GM23248 (cell line): ENCODE data around the gene PPDPF. TPM values are rescaled to one million over a fixed set of nuclear protein-coding genes. Genes with fewer than 3 reads are reported as not detected.
"Not testable (repeated sequence)": the region's sequence is repeated elsewhere in the genome, so short reads cannot be mapped to it uniquely, and the experiment has no call there.

ENCODE experiments used
- DNase-seq: peaks from one replicate; pipeline ENCODE4 v3.0.0-alpha.2; 2015
- H2AFZ ChIP-seq: fragments of 200-600 bp; sonication (generic); 2 replicates; pipeline ENCODE4 v1.6.1; 2016; ENCODE audit warnings: antibody characterized with exemption
- H3F3A ChIP-seq: fragments of 200-600 bp; sonication (generic); 2 replicates; pipeline ENCODE4 v1.6.1; 2016; ENCODE audit warnings: mild to moderate bottlenecking, antibody characterized with exemption, mixed run types; ENCODE audit not compliant: insufficient read depth
- H3K27ac ChIP-seq: fragments of 200-600 bp; sonication (generic); 2 replicates; pipeline ENCODE4 v1.5.1; 2016; ENCODE audit warnings: mild to moderate bottlenecking
- H3K27me3 ChIP-seq: fragments of 200-600 bp; sonication (generic); replicated peaks from 2 replicates; pipeline ENCODE4 v1.6.1; 2016; ENCODE audit warnings: mild to moderate bottlenecking; ENCODE audit not compliant: insufficient read depth
- H3K36me3 ChIP-seq: fragments of 200-600 bp; sonication (generic); 2 replicates; pipeline ENCODE4 v1.6.1; 2016; ENCODE audit warnings: low read depth, mild to moderate bottlenecking
- H3K4me1 ChIP-seq: fragments of 200-600 bp; sonication (generic); 2 replicates; pipeline ENCODE4 v1.6.1; 2016; ENCODE audit warnings: mild to moderate bottlenecking; ENCODE audit not compliant: insufficient read depth
- H3K4me2 ChIP-seq: fragments of 200-600 bp; sonication (generic); one replicate; pipeline ENCODE4 v1.6.1; 2016; ENCODE audit warnings: mild to moderate bottlenecking; ENCODE audit not compliant: unreplicated experiment
- H3K4me3 ChIP-seq: fragments of 200-600 bp; sonication (generic); 2 replicates; pipeline ENCODE4 v1.5.1; 2016; ENCODE audit warnings: mild to moderate bottlenecking
- H3K79me2 ChIP-seq: fragments of 200-600 bp; sonication (generic); 2 replicates; pipeline ENCODE4 v1.6.1; 2016; ENCODE audit warnings: mild to moderate bottlenecking; ENCODE audit not compliant: insufficient read depth
- H3K9ac ChIP-seq: fragments of 200-600 bp; sonication (generic); 2 replicates; pipeline ENCODE4 v1.6.1; 2016; ENCODE audit warnings: mild to moderate bottlenecking
- H3K9me2 ChIP-seq: fragments of 200-600 bp; sonication (generic); 2 replicates; pipeline ENCODE4 v1.6.1; 2016; ENCODE audit warnings: mixed run types, mild to moderate bottlenecking, moderate library complexity; ENCODE audit not compliant: insufficient read depth
- H3K9me3 ChIP-seq: fragments of 200-600 bp; sonication (generic); one replicate; pipeline ENCODE4 v1.6.1; 2017; ENCODE audit warnings: low read depth
- H4K20me1 ChIP-seq: fragments of 200-600 bp; sonication (generic); 2 replicates; pipeline ENCODE4 v1.6.0; 2016; ENCODE audit not compliant: insufficient read depth
- EZH2 ChIP-seq: fragments of 200-600 bp; sonication (generic); IDR thresholded peaks from 2 replicates; pipeline ENCODE4 v1.6.1; 2018; ENCODE audit warnings: antibody characterized with exemption, mild to moderate bottlenecking; ENCODE audit not compliant: insufficient read depth, poor library complexity, severe bottlenecking
- EZH2phosphoT487 ChIP-seq: fragments of 200-600 bp; sonication (generic); IDR thresholded peaks from 2 replicates; pipeline ENCODE4 v1.6.1; 2018; ENCODE audit warnings: antibody characterized with exemption, moderate library complexity, mild to moderate bottlenecking, low read depth; ENCODE audit not compliant: insufficient read depth
- WGBS, 2 experiments: methylation state at CpG; one replicate each; pipeline ENCODE4 v1.1.6; 2015 to 2017; ENCODE audit warnings: low lambda C conversion rate in 2 of 2, low coverage in 1 of 2; ENCODE audit errors: missing lambda C conversion rate in 2 of 2; 5-methylcytosine and 5-hydroxymethylcytosine counted together
- in situ Hi-C: fragments of 300-500 bp; cut with MboI; formaldehyde crosslinking; loops from 2 replicates; pipeline ENCODE4 v1.15.0; 2020
- polyA plus RNA-seq: library from polyadenylated mRNA; unstranded; fragments of >200 nt; fragmentation: Nextera tagmentation; extraction: Ambion mirVana; gene quantifications from 2 replicates; pipeline ENCODE4 v1.2.1, GENCODE V29; 2016
- total RNA-seq: library from RNA; depleted of rRNA; stranded (reverse); fragments of >200 nt; shearing (Covaris generic); gene quantifications from 2 replicates; pipeline ENCODE4 v1.2.3, GENCODE V29; 2014

Gene PPDPF
- total and polyA plus RNA-seq, 2 experiments from 2014 or later = 170 to 236 TPM

GRCh38 chr20:63555661-63556381 lies 35.3 kb downstream of the PPDPF start:
- H3K9ac ChIP-seq = no peak overlapping the region
- H3K4me1 ChIP-seq = no peaks in the 10 kb centered on the region
- in situ Hi-C loops = no loop called here
- no peaks in the 10 kb centered on the region for H3K36me3 ChIP-seq
- H4K20me1 ChIP-seq = no peaks in the 10 kb centered on the region
- WGBS, 2 experiments = 92 to 94% methylated on average over 42 to 43 of the region's 45 CpGs
- no peaks in the 10 kb centered on the region for H3K79me2 ChIP-seq
- no peak overlapping the region for H3K27ac ChIP-seq
- H3K4me2 ChIP-seq = no peak overlapping the region
- no peak for TF ChIP-seq EZH2
- no peak for TF ChIP-seq EZH2phosphoT487
- 0 out of 2 replicates have a peak, but pooled peaks cover 11% of the 10 kb centered on the region for H3F3A ChIP-seq
- H3K4me3 ChIP-seq = no peak overlapping the region
- no peaks in the 10 kb centered on the region for H3K9me2 ChIP-seq
- no peak for DNase-seq
- H3K27me3 ChIP-seq = no peaks in the 10 kb centered on the region
- H3K9me3 ChIP-seq = no peaks in the 10 kb centered on the region
- no peak overlapping the region for H2AFZ ChIP-seq

- no peak overlapping the region for H3K4me2 ChIP-seq
- H3K9me3 ChIP-seq = no peaks in the 10 kb centered on the region
- 75 to 78% methylated on average over 18 to 23 of the region's 23 CpGs for WGBS, 2 experiments
- 0 out of 2 replicates have a peak, but pooled peaks cover 11% of the 10 kb centered on the region for H3F3A ChIP-seq
- H4K20me1 ChIP-seq = no peaks in the 10 kb centered on the region
- no peak overlapping the region for H3K4me3 ChIP-seq
- H2AFZ ChIP-seq = no peak overlapping the region
- H3K9me2 ChIP-seq = no peaks in the 10 kb centered on the region
- no peak overlapping the region for H3K27ac ChIP-seq
- TF ChIP-seq EZH2 = no peak
- no peak for TF ChIP-seq EZH2phosphoT487
- H3K27me3 ChIP-seq = no peaks in the 10 kb centered on the region
- no peaks in the 10 kb centered on the region for H3K79me2 ChIP-seq
- no peak overlapping the region for H3K9ac ChIP-seq
- no peak for DNase-seq
- no peaks in the 10 kb centered on the region for H3K36me3 ChIP-seq
- no peaks in the 10 kb centered on the region for H3K4me1 ChIP-seq
- in situ Hi-C loops = no loop called here
Observed at GRCh38 chr20:63556873-63557478, 36.4 kb downstream of the PPDPF start.

- H3K9ac ChIP-seq = no peak overlapping the region
- no peaks in the 10 kb centered on the region for H3K27me3 ChIP-seq
- no peaks in the 10 kb centered on the region for H3K9me2 ChIP-seq
- no peak overlapping the region for H3K4me3 ChIP-seq
- H2AFZ ChIP-seq = no peak overlapping the region
- WGBS, 2 experiments = 93 to 96% methylated on average over 6 to 19 of the region's 19 CpGs
- 0 out of 2 replicates have a peak, but pooled peaks cover 7% of the 10 kb centered on the region for H3F3A ChIP-seq
- in situ Hi-C loops = no loop called here
- H3K36me3 ChIP-seq = no peaks in the 10 kb centered on the region
- H3K27ac ChIP-seq = no peak overlapping the region
- DNase-seq = no peak
- H4K20me1 ChIP-seq = no peaks in the 10 kb centered on the region
- H3K4me2 ChIP-seq = no peak overlapping the region
- H3K9me3 ChIP-seq = no peaks in the 10 kb centered on the region
- no peaks in the 10 kb centered on the region for H3K79me2 ChIP-seq
- no peak for TF ChIP-seq EZH2phosphoT487
- no peak for TF ChIP-seq EZH2
- H3K4me1 ChIP-seq = no peaks in the 10 kb centered on the region
Observed at GRCh38 chr20:63557481-63557891, 36.9 kb downstream of the PPDPF start.

DNA sequence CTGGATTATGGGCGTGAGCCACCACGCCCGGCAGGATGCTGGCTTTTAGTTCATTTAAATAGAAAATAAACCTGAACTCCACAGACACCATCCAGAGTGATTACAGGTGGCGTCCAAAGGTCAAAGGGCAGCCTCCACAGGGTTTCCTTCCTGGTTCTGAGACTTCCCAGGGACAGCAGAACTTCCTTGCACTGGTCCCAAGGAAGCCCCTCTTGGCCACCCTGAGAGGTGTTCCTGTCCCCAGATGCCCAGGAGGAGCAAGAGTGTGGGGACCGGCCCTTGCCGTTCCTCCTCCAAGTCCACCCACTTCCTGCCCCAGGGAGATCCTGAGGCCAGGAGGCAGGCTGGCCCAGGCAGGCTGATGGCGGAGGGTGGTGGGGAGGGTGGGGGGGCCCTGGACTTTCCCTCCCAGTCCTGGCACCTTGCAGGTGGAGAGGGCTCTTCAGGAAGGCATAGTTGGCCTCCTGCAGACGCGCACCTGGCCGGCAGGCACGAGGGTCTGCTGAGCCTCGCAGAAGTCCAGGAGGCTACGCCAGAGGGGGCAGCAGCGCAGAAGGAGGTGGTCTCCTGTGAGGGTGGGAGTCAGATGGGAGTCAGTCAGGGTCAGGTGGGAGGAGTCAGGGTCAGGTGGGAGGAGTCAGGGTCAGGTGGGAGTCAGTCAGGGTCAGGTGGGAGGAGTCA lies 38.4 kb downstream of the PPDPF start:
- no peaks in the 10 kb centered on the region for H3K9me2 ChIP-seq
- no peaks in the 10 kb centered on the region for H3K79me2 ChIP-seq
- no peak overlapping the region for H3K27ac ChIP-seq
- TF ChIP-seq EZH2 (no peak), EZH2phosphoT487 (no peak)
- H3K27me3 ChIP-seq = no peaks in the 10 kb centered on the region
- H3K4me1 ChIP-seq = no peaks in the 10 kb centered on the region
- H3F3A ChIP-seq = no peaks in the 10 kb centered on the region
- H4K20me1 ChIP-seq = no peaks in the 10 kb centered on the region
- H3K36me3 ChIP-seq = no peaks in the 10 kb centered on the region
- no peak overlapping the region for H3K4me2 ChIP-seq
- H3K9ac ChIP-seq = no peak overlapping the region
- DNase-seq = no peak
- in situ Hi-C loops = no loop called here
- no peak overlapping the region for H2AFZ ChIP-seq
- no peaks in the 10 kb centered on the region for H3K9me3 ChIP-seq
- H3K4me3 ChIP-seq = no peak overlapping the region
- 97 to 98% methylated on average over 11 to 14 of the region's 14 CpGs for WGBS, 2 experiments

DNA sequence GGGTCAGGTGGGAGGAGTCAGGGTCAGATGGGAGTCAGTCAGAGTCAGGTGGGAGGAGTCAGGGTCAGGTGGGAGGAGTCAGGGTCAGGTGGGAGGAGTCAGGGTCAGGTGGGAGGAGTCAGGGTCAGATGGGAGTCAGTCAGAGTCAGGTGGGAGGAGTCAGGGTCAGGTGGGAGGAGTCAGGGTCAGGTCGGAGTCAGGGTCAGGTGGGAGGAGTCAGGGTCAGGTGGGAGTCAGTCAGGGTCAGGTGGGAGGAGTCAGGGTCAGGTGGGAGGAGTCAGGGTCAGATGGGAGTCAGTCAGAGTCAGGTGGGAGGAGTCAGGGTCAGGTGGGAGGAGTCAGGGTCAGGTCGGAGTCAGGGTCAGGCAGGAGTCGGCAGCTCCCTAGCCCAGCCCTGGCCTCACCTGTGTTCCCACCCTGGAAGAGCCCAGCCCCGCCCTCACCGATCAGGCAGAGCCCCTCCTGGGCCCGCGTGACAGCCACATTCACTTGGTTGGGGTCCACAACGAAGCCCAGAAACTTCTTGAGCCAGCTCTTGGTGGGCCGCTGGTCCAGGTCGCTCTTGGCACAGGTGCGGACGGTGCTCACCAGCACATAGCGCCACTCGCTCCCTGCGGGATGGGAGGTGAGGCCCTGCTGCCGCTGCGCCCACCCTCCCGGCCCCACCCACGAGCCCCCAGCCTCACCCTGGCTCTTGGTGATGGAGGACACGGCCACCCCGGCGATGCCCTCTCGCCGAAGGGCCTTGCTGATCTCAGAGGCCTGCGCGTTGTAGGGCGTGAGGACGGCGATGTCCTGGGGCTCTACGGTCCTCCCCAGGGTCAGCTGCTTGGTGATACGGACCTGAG lies 39.1 kb downstream of the PPDPF start:
- not testable (repeated sequence) for DNase-seq
- WGBS, 2 experiments = 95 to 97% methylated on average over 22 to 31 of the region's 31 CpGs

More for the DNA sequence above, 39.1 kb downstream of the PPDPF start:
- H3K4me3 ChIP-seq, H3K4me2 ChIP-seq, H3F3A ChIP-seq, H2AFZ ChIP-seq, H3K79me2 ChIP-seq, H3K27me3 ChIP-seq, H4K20me1 ChIP-seq, in situ Hi-C loops, H3K9me2 ChIP-seq, H3K9me3 ChIP-seq, H3K9ac ChIP-seq, H3K27ac ChIP-seq, H3K36me3 ChIP-seq, H3K4me1 ChIP-seq: not testable (repeated sequence)
